Measurements from ENCODE around the gene TFEB. TPM values are rescaled to one million over a fixed set of nuclear protein-coding genes. Genes with fewer than 3 reads are reported as not detected.

Gene TFEB
- polyA plus RNA-seq, 3 donors = 5.5 to 9.8 (median 9.6) TPM

DNA sequence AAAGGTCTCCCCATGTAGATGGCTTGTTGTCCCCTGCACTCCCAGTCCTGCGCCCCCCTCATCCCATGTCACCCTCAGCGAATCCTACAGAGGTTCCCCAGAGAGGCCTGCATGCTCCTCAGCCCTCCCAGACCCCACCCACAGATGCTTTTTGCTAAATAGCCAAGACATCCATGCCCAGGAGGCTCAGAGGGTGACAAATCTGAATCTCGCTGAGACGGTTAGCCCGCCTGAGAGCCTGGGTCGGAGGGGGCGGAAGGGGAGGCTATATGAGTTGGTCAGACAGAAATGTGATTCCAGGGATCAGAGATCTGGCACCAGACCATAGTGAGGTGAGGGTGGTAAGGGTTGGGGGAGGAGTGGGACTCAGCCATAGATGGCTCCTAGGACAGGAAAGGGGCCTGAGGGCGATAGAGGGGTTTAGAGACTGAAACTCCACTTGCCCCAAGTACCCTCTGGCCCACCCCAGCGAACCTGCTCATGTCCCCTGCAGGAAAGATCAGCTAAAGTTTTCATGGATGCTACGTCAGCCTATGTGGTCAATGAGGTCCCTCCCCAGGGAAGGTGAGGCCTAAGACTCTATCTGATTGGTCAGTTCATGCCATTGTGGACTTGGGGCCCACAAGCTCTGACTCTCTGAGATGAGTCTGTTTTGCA is 33.2 kb downstream of the TFEB start:
- no peak for DNase-seq (ENCODE audit: extremely low read depth in 1 of 11, low read depth in 9 of 11, low spot score in 4 of 11)

DNA sequence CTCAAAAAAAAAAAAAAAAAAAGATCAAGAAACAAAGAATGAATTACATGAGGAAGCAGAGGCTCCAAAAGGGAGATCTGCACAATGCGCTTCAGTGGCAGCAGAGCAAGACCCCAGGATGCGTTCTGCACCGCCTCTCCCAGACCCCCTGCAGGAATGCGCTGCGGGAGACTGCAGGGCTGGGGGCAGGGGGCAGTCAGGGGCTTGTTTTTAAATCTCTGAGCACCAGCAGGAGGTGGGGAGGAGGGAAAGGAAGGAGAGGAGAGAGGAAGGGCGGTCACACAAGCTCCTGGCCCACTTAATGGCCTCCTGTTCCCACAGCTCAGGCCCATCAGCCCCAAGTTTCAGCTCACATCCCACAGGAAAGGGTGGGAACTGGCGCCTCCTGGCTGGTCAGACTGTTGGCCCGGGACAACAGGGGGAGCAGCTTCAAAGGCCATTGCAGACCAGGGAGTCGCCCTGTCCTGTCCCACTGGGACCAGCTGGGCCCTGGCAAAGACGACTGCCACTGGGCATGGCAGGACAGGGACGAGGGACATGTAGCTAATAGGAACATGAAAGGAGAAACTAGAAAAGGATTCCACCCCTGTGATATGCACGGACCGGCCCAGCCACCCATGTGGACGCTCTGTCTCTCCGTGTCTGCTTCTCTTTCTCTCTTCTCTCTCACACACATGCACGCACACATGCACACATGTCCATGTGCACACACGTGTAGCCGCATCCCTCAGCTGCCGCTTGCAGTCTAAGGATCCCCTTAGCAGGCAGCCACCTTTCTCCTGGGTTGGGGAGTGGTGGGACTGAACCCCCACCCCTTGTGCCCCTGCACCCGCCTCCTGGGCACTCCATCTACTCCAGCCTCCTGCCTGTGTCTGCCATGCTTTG is 34.7 kb downstream of the TFEB start:
- DNase-seq (ENCODE audit: extremely low read depth in 1 of 11, low read depth in 9 of 11, low spot score in 4 of 11) = no peak

DNA sequence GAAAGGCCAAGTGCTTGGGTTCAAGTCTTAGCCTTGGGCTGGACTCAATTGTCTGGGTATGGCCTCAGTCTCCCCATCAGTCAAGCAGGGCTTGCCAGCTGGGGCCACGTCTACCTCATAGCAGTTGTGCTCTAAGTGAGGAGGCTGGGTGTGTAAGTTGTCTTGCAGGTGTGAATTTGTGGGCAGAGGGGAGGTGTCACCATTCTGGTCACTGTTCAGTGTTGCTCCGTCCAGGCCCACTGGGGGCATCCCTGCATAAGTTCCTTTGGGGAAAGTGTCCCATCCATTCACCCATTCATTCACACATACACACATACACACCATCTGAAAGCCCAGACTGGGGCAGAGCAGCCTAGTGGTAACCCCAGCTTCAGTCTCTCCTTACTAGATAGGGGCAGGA is 36.3 kb downstream of the TFEB start:
- DNase-seq (ENCODE audit: extremely low read depth in 1 of 11, low read depth in 9 of 11, low spot score in 4 of 11) = no peak

- no peak for DNase-seq (ENCODE audit: extremely low read depth in 1 of 11, low read depth in 9 of 11, low spot score in 4 of 11)
These were observed 37.3 kb downstream of the TFEB start for GRCh38 chr6:41697861-41698781.

DNA sequence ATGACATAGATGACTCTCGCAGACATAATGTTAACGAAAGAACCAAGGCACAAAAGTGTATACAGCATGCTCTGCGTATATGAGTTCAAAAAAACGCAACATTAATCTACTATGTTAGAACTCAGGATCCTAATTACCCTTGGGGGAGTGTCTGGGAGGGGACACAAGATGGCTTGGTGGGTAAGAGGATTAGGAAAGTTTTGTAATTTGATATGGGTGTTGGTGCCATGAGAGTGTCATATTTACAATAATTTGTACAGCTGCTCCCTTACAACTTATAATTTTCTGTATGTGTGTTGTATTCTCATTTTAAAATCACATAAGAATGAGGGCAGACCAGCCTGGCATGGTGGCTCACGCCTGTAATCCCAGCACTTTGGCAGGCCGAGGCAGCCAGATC is 38.6 kb downstream of the TFEB start:
- DNase-seq (ENCODE audit: extremely low read depth in 1 of 11, low read depth in 9 of 11, low spot score in 4 of 11) = no peak

DNA sequence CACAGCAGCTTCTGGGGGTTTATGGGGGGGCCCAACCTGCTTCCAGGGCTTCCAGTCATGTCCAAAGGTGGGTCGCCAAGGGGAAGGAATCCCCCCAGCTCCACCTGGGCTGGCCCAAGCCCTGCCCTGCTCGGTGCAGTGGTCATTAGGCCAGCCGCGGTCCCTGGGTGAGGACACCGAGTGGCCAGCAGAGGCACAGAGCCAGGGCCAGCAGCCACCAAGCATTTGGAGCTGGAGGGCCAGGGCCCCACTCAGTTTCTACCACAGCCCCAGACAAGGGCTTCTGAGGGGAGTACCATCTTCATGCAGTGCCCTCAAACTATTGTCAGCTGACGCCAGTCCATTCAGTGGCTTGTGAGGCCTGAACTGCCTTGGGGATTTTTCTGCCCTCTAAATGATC is 39.6 kb downstream of the TFEB start:
- DNase-seq (ENCODE audit: extremely low read depth in 1 of 11, low read depth in 9 of 11, low spot score in 4 of 11) = no peak

DNA sequence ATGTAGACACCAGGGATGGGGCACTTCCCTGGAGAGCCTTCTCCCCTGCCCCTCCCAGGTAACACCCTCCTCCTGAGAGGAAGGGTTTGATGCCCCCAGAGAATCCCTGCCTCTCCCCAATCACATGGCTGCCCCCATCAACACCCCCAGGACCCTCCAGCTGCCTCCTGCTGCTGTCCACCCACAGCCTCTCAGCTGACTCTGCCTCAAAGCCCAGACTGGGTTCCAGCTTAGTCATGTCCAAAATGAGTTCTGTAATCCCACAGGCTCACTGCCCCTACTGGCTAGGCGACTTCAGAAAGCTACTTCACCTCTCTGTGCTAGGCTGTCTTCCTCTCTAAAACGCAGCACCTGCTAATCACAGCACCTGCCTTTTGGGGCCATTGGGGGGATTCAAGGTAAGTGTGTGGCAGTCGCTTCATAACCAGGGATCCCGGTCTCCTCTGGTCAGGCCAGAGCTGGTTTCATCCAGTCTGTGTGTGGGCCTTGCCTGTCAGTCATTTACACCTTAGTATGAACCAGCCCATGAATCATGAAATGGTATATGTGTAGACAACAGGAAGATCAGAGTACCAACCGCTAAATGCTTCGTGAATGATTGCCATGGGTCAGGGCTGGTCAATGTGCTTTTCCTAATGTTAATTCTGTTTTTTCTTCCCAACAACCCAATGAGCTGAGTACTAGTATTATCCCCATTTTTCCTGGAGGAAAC is 40.4 kb downstream of the TFEB start:
- DNase-seq (ENCODE audit: extremely low read depth in 1 of 11, low read depth in 9 of 11, low spot score in 4 of 11) = no peak

- DNase-seq (ENCODE audit: extremely low read depth in 1 of 11, low read depth in 9 of 11, low spot score in 4 of 11) = no peak
These were observed 41.8 kb downstream of the TFEB start for GRCh38 chr6:41693281-41694240.

DNA sequence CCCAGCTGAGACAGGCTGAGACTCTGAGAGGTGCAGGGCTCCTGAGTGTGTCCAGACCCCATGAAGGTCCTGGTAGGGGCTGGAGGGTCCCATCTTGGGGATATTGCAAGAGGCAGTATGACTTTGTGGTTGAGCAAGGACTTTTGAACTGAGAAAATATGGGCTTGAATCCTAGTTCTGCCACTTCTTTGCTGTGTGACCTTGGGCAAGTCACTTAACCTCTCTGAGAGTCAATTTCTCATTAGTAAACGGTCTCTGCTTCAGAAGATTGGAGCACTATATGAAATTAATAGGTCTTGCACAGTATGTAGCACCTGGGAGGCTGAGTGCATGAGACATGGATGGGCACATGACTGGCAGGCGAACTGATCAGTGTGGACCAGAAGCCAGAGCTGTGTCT is 42.7 kb downstream of the TFEB start:
- no peak for DNase-seq (ENCODE audit: extremely low read depth in 1 of 11, low read depth in 9 of 11, low spot score in 4 of 11)

- no peak for DNase-seq (ENCODE audit: extremely low read depth in 1 of 11, low read depth in 9 of 11, low spot score in 4 of 11)
These were observed 43.2 kb downstream of the TFEB start for GRCh38 chr6:41692080-41692675.

DNA sequence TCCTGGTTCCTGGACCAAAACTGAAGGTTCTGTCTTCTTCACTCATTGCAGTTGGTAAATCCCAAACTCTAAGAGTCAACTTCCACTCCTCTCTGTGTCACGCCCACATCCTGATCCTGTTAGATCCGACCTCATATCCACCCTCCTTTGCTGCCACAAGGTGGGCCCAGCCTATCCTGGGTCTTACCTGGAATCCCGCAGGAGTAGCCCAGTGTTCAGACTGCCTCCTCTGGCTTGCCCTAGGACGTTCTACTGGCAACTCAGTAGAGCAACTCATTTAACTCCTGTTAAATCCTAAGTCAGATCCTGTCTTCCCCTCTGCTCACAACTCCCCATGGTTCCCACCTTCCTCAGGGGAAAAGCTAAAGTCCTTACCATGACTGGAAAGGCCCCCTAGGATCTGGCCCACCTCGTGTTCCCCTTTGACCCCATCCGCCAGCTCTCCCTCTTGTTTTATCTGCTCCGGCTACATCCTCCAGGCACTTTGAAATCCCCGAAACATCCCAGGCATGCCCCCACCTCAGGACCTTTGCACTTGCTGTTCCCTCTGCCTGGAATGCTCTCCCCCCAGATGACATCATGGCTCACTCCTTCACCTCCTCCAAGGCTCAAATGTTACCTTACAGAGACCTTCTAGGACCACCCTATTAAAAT is 43.9 kb downstream of the TFEB start:
- DNase-seq (ENCODE audit: extremely low read depth in 1 of 11, low read depth in 9 of 11, low spot score in 4 of 11) = no peak

DNA sequence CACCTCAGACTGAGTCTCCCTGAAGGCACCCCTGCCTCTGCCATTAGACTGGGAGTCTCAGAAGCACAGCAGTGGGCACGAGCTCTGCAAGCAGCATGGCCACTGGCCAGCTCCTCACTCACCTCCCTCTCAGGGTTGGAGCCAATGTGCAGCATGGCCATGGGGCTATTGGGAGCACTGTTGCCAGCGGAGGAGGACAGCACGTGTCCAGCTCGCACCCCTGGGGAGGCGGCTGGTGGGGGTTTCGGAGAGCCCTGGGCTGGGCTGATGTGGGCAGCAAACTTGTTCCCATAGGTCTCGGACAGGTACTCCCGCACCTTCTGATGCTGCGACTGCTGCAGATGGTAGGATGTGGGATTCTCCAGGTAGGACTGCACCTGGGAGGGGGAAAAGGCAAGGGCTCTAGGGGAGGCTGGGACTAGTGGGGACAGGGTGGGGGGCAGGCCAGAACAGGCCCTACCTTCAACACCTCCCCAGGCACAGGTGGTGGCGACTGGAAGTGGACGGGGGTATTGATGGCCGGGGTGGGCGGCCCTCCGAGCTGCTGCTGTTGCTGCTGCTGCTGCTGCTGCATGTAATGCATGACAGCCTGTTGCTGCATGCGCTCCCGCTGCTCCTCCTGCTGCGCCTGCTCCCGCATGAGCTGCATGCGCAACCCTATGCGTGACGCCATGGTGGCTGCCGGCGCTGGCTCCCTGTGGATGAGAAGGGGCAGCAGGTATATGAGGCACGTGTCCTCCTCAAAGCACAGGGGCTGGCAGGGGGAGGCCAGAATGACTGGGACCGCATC is 44.7 kb downstream of the TFEB start:
- DNase-seq (ENCODE audit: extremely low read depth in 1 of 11, low read depth in 9 of 11, low spot score in 4 of 11) = no peak

DNA sequence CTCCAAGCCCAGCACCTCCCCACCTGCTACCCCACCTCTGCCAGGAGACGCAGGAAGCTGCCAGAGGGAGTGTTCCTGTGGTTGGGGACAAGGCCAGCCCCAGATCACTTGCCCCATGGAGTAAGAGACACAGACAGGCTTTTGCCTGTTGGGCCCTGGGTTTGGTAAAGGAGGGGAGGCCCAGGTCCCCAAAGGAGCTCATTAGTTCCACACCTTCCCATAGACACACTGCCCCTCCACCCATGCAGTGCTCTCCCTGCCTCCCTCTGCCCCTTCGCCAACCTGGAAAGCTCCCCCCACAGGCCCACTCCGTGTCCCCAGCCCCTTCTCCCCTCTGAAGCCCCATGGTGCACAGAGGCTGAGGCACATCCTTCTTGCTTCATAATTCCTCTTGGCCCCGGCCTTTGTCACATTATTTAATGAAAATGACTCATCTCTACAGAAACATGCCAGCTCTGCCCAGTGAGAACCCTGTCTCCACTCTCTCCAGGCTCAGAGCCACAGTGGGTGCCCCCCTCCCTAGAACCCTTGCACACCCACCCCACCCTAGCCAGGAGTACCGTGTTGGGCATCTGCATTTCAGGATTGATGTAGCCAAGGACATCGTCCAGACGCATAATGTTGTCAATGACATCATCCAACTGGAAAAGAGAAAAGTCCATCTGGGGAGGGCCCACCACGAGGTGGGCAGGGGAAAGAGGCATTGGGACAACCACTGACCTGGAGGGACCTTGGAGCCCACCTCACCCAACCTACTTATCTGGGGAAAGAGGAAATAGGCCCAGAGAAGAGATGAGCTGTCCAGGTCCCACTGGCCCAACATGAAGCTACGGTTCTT is 46.0 kb downstream of the TFEB start:
- no peak for DNase-seq (ENCODE audit: extremely low read depth in 1 of 11, low read depth in 9 of 11, low spot score in 4 of 11)

DNA sequence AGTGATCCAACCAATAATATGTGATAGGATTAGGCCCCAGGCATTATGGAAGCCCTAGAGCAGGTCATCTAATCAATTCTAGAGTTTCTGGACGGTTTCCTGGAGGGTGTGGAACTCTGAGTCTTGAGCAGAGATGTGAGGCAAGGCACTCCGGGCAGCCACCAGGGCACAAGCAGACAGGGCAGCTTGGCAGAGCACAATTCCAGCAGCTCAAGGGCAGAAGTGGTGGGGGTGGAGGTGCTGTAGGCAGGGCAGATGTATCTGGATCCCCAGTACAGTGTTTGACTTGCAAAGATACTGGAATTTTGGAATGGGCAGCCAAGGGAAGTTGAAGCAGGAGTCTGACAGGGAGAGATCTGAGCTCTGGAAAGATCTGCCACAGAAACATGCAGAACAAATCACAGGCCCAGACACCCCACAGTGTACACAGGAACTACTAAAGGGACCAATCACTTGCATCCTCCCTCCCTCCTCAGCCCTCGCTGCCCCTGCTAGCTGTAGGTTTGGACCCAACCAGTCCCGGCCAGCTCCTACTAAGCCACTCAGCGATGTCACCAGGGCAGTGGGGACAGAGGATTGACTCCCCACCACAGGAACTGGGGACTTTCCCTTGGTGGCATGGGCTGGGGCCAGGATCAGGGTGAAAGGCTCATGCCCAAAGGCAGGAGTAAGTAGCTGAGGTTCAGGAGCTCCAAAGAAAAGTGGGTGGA is 47.0 kb downstream of the TFEB start:
- DNase-seq (ENCODE audit: extremely low read depth in 1 of 11, low read depth in 9 of 11, low spot score in 4 of 11) = no peak
